GM21619 (cell line): Measurements from ENCODE around the gene RASL11B.
"Not testable (repeated sequence)": the region's sequence is repeated elsewhere in the genome, so short reads cannot be mapped to it uniquely, and the experiment has no call there.

ENCODE experiments used
- ATAC-seq: cut with Tn5 transposase; IDR thresholded peaks from one replicate; pipeline ENCODE4 v1.9.1; 2021; ENCODE audit not compliant: unreplicated experiment

The RASL11B gene, protein sequence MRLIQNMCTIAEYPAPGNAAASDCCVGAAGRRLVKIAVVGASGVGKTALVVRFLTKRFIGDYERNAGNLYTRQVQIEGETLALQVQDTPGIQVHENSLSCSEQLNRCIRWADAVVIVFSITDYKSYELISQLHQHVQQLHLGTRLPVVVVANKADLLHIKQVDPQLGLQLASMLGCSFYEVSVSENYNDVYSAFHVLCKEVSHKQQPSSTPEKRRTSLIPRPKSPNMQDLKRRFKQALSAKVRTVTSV

DNA sequence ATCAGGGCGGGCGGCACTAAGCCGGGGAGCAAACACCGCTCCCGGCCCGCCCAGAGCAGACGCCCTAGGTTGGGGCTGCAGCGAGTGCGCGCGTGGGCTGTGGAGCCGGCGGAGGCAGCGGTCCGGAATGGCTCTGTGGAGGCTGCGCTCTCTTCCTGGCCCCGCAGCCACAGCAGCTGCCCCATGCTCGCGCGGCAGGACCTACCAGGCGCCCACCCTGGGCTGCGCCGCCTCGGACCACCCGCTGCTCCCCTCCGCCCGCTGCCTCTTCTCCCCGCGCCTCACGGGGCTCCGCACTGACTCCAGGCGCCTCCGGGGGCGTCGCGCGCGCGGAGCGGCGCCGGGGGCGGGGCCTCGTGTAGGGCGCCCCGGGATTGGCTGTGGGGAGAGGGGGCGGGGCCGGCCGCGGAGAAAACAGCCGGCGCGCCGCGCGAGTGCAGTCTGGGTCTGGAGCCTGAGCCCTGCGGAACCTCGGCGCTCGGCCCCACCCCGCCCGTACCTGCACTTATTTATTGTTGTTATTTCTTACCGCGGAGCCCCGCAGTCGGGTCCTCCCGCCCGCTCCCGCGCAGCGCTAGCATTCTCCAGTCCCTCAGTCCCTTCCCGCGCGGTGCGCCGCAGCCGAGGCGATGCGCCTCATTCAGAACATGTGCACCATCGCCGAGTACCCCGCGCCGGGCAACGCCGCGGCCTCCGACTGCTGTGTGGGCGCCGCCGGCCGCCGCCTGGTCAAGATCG, at the start of gene RASL11B:
Gene RASL11B (plus strand): TSS at position 439 of the 738 bp plus-strand sequence. CDS start 191 bp downstream, at position 630.
- peak; percentile 97 for ATAC-seq

DNA sequence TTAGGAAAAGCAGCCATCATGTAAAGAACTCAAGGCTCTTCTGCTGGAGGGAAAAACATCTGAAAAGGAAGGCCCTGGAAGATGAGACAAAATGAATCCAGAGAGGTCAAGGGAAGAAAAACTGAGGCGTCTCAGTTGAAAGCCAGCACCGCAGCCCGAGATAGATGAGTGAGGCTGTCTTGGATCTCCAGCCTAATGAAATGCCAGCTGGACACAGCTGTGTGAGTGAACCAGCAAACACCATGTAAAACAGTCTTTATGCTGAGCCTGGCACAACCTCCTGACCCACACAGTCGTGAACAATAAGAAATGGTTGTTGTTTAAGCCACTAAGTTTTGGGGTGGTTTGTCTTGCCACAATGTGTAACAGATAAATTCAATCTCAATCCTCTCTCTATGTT, 48.6 kb upstream of the RASL11B start:
- ATAC-seq = no peak

DNA sequence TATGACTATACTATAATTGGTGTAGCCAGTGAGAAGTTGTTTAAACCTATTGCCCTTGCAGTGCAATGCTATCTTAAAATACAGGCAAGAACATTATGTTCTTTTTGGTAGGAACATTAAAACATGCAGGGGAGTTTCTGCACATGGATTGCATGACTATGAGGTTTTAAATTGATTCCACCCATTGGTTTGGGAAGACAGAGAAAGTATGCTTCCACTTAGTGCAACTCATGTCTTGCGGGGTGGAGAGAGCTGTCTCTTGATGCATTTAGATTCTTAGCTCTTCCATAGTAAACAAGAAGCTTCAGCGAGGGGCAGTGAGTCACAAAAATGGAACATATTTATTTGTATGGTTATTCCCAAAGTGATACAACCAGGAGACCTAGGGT, 39.5 kb upstream of the RASL11B start:
- ATAC-seq = no peak

DNA sequence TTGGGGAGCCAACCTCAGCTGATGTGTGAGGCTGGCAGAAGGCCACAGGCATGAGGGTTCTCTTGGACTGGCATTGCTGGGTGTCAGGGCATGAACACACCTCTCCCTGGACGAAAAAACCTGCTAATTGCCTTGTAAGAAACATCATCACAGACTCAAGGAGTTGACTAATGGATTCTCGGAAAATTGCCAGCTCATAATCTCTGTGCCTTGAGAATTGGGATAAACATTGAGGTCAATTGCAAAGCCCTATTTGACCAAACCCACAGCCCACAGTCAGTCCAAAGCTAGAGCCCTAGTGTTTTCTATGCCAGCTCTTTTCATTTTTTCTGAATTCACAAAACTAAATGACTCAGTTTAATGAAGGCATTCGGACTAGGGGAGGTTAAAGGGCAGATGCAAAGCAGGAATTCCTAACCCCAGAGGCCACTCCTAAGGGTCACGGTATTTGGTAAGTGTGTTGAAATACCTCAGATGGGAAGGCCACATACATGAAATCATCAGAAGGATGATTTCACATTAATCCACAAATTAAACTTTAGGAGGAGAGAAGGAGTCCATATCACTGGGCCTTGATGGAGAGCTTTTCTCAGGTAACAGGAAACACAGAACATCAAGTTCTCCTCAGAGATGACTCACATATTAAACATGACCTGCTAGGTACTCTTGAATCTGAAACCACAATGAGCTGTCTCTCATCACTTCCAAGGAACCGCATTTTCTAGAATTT, 39.0 kb upstream of the RASL11B start:
- ATAC-seq = no peak

DNA sequence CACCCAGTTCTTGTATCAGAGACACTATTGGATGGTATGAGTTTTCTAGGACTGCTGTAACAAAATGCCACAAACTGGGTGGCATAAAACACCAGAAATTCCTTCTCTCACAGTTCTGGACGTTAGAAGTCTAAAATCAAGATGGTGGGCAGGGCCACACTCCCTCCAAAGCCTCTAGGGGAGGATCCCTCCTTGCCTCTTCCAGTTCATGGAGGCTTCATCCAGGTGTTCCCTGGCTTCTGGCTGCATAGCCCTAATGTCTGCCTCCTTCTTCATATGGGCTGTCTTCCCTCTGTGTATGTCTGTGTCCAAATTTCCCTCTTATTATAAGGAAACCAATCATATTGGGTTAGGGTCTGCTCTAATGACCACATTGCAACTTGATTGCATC, 38.4 kb upstream of the RASL11B start:
- no peak for ATAC-seq

DNA sequence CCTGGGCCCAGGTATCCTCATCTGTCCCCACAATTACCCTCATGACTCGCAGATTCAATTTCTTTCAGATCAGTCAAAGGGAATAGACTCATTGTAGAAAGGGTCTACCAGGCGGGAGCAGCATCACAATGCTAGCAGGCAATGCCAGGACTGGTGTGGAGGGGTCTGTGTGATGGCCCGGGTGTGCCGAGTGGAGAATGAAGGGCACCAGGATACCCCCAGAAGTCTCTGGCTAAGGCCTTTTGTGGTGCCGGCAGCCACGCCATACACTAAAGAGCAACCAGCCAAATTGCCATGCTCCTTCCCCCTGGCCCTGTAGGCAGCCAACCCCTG, 37.9 kb upstream of the RASL11B start:
- no peak for ATAC-seq

DNA sequence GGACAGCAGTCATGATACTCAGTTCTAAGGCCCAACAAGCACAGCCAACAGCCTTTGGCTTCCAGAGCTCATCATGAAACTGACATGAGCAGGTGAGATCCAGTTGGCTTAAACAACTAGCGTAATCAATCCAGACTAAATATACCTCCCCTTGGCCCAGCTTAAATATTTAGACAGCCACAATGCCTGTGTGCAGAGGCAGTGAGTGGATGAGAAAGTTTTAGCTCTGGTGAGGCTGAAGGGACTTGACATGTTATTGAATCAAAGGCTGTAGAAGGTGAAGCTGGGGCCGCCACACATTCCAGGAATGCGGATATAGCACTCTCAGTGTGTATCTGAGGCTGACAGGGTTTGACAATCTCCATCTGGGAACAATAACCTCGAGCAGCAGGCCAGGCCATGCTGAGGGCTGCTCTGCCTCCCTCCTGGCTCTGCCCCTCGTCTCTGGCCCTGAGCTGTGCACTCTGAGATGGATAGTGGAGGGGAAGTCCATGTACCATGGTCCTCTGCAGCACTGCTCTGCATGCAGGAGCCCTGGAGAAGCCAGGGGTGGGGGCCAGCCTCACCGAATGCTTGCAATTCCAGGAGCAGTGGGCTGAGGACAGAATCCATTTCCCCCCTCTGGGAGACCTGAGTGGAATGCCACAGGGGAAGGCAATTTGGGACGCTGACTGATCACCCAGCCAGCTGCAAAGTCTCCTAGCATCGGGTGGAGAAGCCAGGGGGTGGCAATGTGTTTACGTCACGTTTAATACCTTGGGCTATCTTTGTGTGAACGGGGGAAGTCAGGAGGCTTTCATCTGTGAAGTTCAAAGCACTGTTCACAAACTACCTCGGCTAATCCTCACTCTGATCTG, 37.3 kb upstream of the RASL11B start:
- ATAC-seq = no peak

DNA sequence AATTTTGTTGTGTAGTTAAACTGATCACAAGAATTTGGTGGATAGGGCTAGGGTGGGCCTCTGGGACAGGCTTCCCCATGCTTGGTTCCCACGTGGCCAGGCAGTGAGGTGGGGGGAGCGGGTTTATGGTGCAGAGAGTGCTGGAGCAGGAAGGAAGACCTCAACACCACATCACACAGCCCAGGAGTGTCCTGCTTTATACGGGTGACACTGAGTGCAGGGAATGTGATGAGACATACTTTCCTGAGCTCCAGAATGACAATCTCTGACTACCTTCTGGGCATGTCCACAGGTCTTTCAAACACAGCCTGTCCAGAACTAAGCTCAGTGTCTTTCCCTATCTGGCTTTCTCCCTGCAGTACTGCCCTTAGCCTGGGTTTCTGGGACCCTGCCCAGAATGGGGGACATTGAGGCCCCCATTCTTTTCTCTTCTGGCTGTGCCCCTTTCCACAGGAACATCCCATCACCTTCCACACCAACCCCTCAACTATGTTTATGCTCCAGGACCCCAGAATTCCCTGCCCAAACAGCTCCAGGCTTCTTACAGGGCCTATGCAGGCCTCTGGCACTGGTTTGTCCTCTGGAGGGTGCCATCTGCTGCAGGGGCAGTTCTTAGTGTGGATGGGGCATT, 36.5 kb upstream of the RASL11B start:
- ATAC-seq = no peak

DNA sequence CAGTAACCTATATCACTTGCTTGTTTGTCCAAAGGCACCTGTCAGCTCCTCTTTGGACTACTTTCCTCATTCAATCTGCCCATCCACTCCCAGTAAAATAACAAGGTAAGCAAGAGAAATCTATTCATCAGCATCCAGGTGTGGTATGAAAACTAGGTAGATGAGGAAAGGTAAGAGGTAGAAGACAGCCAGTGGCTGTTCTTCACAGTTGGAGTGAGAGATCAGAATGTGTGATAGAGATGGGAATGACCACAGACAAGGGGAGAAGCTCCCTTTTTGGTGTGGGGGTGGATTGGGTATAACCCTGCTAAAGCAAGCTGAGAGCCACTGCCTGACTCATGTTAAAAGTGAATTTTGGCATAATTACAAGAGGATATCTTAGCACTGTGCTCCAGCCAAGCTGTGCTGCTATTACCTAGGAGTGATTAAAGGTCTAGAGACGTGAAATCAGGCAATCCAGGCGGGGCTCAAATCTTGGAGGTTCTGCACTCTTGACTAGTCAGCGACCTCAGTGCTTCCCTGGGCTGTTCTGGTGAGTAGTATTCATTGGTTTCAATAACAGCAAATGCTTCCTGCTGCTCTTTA, 28.1 kb upstream of the RASL11B start:
- ATAC-seq = no peak

DNA sequence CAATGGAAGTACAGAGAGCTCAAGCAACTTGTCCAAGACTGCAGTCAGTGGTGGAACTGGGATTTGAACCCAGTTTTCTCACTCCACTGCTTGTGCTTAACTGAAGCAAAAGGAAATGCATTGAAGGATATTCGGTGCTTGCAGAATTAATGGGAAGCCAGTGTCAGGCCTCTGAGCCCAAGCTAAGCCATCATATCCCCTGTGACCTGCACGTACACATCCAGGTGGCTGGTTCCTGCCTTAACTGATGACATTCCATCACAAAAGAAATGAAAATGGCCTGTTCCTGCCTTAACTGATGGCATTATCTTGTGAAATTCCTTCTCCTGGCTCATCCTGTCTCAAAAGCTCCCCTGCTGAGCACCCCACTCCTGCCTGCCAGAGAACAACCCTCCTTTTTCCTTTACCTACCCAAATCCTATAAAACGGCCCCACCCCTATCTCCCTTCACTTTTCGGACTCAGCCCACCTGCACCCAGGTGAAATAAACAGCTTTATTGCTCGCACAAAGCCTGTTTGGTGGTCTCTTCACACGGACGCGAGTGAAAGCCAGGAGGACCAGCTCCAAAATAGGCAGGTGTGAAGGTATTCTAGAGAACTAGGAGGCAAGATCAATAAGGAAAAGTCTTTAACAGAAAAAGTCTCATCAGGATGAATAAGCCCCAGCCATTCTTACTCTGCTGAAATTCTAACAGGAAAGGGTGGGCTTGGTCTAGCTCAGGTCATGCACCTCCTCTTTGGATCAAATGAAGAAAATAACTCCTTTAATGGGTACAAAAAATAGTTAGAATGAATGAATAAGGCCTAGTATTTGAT, 27.3 kb upstream of the RASL11B start:
- ATAC-seq = not testable (repeated sequence)

DNA sequence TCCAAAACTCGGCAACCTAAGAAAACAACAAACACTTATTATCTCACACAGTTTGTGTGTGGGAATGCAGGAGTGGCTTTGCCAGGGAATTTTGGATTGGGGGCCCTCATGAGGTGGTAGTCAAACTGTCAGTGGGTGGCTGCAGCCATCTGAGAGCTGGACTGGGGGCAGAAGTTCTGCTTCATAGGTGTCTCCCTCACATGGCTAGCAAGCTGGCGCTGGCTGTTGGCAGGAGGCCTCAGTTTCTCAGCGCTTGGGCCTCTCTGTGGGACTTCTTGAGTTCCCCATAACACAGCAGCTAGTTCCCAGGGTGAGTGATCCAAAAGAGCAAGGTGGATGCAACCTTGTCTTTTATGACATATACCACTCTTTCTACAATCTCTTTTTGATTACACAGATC, 26.0 kb upstream of the RASL11B start:
- ATAC-seq = no peak

DNA sequence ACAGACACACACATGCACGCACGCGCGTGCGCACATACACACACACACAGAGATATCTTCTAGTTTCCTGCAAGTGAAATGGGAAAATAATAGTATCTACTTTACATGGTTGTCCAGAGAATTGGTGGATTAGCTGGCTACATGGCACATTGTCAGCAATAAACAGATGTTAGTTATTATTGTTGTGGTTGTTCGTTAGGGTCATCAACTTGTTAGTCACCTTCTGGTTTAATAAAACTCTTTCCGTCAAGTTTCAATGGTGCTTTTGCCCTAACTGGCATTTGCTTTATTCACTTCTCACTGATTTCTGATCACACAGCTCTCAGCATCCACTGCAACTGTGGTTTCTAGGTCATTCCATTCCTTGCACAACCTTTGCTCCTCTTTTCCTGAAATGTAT, 25.4 kb upstream of the RASL11B start:
- ATAC-seq = no peak

DNA sequence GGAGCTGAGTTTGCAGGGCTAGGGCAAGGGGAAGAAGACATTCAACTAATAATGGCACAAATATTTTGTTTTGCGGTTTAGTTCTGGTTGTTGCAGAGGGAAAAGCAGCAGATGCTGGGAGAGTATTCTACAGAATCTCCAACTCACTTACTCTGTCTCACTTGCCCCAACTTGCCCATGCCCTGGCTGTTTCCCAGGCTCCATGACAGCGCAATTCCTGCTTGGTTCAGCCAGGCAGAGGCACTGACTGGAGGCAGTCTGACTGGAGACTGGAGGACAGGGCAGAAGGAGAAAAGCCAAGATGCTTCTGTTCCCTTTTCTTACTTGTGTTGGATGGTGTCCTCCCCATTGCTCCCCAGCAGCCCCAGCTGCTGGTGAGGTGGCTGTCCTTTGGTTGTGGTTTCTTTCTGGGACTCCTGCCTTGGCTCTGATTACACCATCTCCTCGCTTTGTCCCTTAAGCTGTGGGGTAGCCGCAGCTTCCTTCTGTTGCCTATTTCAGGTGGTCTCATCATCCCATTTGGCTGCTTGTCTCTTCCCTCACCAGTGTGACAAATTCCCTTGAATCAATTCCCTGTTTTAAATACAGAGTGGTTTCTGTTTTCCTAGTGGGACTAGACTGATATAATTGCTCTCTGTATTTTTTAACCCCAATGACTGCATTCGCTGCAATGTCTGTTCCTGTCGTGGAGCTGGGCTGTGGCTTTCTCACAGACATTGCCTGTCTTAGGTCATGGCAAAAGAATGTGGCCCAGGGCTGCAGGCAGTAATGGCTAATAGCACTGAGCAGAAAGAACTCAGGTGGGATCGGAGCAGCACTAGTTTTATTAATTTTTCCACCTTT, 24.2 kb upstream of the RASL11B start:
- no peak for ATAC-seq

DNA sequence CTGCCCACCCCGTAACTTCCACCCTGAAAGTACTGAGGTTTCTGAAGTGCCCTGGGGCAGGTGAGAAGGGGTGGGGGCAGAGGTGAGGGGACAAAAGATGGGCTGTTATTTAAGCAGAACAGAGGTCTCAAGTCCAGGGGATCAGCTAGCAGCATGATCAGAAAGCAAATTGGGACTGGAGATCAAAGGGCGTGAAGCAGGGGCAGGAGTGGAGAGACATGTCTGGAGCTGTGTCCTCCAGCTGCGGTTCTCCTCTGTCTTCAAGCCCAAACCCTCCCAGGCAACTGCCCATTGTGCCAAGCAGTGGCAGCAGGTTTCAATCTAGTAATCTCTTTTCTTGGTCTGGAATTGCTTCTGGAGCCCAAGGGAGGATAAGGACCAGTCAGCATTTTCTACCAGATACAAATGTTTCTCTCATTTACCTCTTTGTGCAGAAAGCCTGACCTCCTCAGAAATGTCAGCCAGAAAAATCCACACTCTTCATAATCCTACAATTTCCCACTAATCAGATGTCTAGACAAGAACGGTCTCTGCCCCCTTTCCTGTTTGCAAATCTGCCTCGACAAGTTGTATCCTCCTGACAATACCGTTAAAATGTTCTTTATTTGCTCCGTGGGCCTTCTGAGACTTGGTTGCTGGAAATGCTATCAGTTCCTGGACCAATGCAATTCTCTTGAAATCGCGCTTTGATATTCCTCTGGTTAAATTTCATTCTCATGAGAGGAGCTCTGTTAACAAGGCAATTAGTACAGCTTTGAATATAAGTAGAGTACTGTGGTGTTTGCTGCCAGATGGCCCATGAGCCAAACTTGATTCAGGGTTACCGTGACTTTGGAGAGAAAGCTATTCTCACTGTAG, 23.2 kb upstream of the RASL11B start:
- ATAC-seq = no peak

DNA sequence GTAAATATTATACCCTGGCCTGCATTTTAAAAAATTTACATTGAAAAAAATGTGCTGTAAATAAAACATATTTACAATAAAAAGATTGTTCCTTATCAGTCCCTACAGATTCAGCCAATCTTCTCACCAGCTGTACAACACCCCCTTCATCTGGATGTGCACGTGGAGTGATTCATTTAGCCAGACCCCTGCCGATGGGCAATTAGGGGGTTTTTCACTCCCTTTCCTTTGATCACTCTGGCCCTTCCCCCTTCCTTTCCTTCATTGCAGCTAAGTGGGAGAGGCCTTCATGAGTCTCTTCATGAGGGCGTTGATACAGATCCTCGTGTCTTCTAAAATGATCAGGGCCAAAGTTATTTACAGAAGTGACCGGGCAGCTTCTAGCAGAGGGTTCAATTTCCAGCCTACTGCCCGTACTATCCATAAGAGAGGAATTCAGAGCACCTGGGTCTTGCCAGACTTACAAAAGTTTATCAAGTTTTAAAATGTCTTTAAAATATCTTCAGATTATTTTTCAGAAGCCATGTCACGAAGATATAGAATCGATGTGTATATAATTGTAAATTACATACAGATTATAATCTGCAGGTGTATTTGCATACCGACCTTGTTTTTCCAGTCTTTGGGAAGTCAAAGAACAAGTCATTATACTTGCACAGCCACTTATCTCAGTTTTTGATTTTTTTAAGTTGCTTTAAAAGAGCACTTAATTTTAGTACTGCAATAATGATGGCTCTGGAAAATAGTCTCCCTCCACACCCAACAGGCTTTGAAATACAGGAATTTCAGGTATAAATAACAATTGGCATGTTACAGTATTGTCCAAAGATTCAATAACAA, 21.4 kb upstream of the RASL11B start:
- no peak for ATAC-seq

DNA sequence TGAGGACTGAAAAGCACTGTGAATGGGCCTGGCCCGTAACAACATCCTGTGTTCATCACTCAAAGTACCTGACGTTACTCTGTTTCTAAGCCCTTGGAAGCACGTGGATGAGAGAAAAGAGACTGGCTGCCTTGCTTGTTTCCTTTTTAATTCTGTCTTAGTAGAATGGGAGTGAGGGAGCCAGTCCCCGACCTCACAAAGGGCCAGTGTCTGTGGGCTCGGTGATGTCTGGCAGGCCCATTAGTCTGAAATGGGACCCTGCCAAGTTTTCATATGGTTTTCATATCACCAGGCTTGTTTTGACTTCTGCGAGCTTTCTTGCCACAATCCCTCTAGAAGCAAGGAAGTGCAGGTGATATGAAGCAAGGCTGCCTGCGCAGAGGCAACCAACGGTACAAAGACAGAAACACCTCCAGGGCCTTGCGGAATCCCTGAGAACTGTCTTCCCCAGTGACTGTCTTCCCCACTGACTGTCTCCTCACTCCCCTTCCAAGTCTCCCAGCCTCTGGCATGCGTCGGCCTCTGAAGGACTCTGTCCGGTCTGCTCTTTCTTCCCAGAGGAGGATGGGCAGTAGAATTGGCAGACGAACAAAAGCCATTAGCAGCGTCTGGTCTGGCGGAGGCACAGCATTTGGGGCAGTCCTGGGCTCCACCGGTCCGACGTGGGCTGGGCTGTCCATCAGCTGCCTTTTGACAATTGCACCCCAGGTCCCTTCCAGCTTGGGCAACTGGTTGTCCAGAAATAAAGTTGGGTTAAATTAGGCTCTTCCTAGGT, 20.2 kb upstream of the RASL11B start:
- ATAC-seq = no peak
